ENCODE results near the gene KLF18.
"Not testable (repeated sequence)": the region's sequence is repeated elsewhere in the genome, so short reads cannot be mapped to it uniquely, and the experiment has no call there.

KLF18 gene

GRCh38 chr1:44141531-44141930 lies at the start of gene KLF18:
Gene KLF18, minus strand, starts transcription at chr1:44141631. Its CDS starts 0 bp downstream, at chr1:44141631.
- no peak for DNase-seq

- DNase-seq, result no peak
Observed at GRCh38 chr1:44174630-44175029, 33.2 kb upstream of the KLF18 start.

- DNase-seq, result no peak
Observed at GRCh38 chr1:44170281-44170823, 28.9 kb upstream of the KLF18 start.

- DNase-seq, result no peak
Observed at GRCh38 chr1:44168520-44169098, 27.2 kb upstream of the KLF18 start.

- DNase-seq, result no peak
Observed at GRCh38 chr1:44161546-44161945, 20.1 kb upstream of the KLF18 start.

GRCh38 chr1:44158871-44159270 lies 17.4 kb upstream of the KLF18 start:
- no peak for DNase-seq

- no peak for DNase-seq
Observed at GRCh38 chr1:44157903-44158302, 16.5 kb upstream of the KLF18 start.

GRCh38 chr1:44154049-44154448 lies 12.6 kb upstream of the KLF18 start:
- no peak for DNase-seq

GRCh38 chr1:44152692-44153091 lies 11.3 kb upstream of the KLF18 start:
- DNase-seq, result no peak

- no peak for DNase-seq
Observed at GRCh38 chr1:44151808-44152207, 10.4 kb upstream of the KLF18 start.

- DNase-seq, result no peak
Observed at GRCh38 chr1:44151332-44151731, 9.9 kb upstream of the KLF18 start.

- DNase-seq, result no peak
Observed at GRCh38 chr1:44147582-44147981, 6.2 kb upstream of the KLF18 start.

GRCh38 chr1:44146536-44147361 lies 5.3 kb upstream of the KLF18 start:
- DNase-seq, result no peak

- no peak for DNase-seq
Observed at GRCh38 chr1:44144962-44145756, 3.7 kb upstream of the KLF18 start.

- not testable (repeated sequence) for DNase-seq
Observed at GRCh38 chr1:44139565-44139964, 1.9 kb downstream of the KLF18 start.

GRCh38 chr1:44138239-44138638 lies 3.2 kb downstream of the KLF18 start:
- DNase-seq, result no peak

- no peak for DNase-seq
Observed at GRCh38 chr1:44135886-44136285, 5.5 kb downstream of the KLF18 start.

GRCh38 chr1:44134071-44134920 lies 7.1 kb downstream of the KLF18 start:
- no peak for DNase-seq

GRCh38 chr1:44131411-44131810 lies 10.0 kb downstream of the KLF18 start:
- DNase-seq, result no peak

GRCh38 chr1:44129616-44130500 lies 11.6 kb downstream of the KLF18 start:
- DNase-seq, result no peak

- DNase-seq, result no peak
Observed at GRCh38 chr1:44120398-44120949, 21.0 kb downstream of the KLF18 start.
